SK-N-MC (cell line): ENCODE data around the gene ACP4.
"Not testable (repeated sequence)": the region's sequence is repeated elsewhere in the genome, so short reads cannot be mapped to it uniquely, and the experiment has no call there.

ENCODE experiments used
- EZH2 ChIP-seq: fragments of 200-600 bp; sonication (generic); IDR thresholded peaks from one replicate; pipeline ENCODE4 v1.6.1; 2017; ENCODE audit warnings: antibody characterized with exemption
- POLR2AphosphoS5 ChIP-seq: IDR thresholded peaks from 2 replicates; pipeline ENCODE4 v1.6.1; 2012; ENCODE audit warnings: mild to moderate bottlenecking, low read depth, low read length, borderline replicate concordance

DNA sequence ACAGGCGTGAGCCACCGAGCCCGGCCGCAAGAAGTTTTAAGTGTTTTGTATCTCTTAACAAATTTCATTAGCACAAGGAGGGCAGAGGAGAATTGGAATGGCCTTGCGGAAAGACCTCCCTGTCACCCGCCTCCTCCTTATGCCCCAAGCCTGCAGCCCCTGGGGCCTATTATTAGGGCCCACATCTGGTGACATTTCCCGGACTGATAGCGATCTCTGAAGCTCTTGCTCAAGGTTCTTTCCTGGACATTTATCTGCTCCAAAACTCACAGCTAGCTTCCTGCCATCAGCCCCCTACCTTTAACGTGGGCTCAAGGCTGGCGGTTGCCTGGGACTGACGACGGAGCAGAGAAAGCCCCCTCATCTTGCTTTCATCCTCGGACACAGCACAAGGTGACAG is 26.7 kb upstream of the ACP4 start:
- not testable (repeated sequence) for TF ChIP-seq EZH2, POLR2AphosphoS5
